SK-N-MC (cell line): Measurements from ENCODE around the gene DYNC1LI2.

Experiments used
- DNase-seq: peaks from one replicate; pipeline ENCODE4 v3.0.0-alpha.2; 2011; ENCODE audit warnings: low read depth, low spot score
- H3K27ac ChIP-seq: fragments of 200-600 bp; sonication (generic); 2 replicates; pipeline ENCODE4 v1.5.1; 2016; ENCODE audit warnings: mixed run types
- H3K36me3 ChIP-seq: fragments of 200-600 bp; sonication (generic); 2 replicates; pipeline ENCODE4 v1.6.1; 2017; ENCODE audit warnings: antibody characterized with exemption, low read length, mixed read lengths; ENCODE audit not compliant: insufficient read depth
- H3K4me3 ChIP-seq: fragments of 200-600 bp; sonication (generic); 2 replicates; pipeline ENCODE4 v1.5.1; 2016
- H3K9ac ChIP-seq: fragments of 200-600 bp; sonication (generic); 2 replicates; pipeline ENCODE4 v1.8.0; 2017; ENCODE audit warnings: mixed run types, mixed read lengths; ENCODE audit not compliant: insufficient read length
- H3K9me3 ChIP-seq: fragments of 200-600 bp; sonication (generic); 2 replicates; pipeline ENCODE4 v1.6.1; 2017; ENCODE audit warnings: low read depth, mild to moderate bottlenecking, antibody characterized with exemption, low read length, moderate library complexity, mixed read lengths
- EZH2 ChIP-seq: fragments of 200-600 bp; sonication (generic); IDR thresholded peaks from one replicate; pipeline ENCODE4 v1.6.1; 2017; ENCODE audit warnings: antibody characterized with exemption
- FOXP2 ChIP-seq: optimal IDR thresholded peaks from 2 replicates; pipeline ENCODE3; 2011; ENCODE audit warnings: mild to moderate bottlenecking, moderate library complexity; ENCODE audit not compliant: insufficient read depth; ENCODE audit errors: extremely low read length, control extremely low read depth
- POLR2AphosphoS5 ChIP-seq: IDR thresholded peaks from 2 replicates; pipeline ENCODE4 v1.6.1; 2012; ENCODE audit warnings: mild to moderate bottlenecking, low read depth, low read length, borderline replicate concordance

DYNC1LI2 gene

DNA sequence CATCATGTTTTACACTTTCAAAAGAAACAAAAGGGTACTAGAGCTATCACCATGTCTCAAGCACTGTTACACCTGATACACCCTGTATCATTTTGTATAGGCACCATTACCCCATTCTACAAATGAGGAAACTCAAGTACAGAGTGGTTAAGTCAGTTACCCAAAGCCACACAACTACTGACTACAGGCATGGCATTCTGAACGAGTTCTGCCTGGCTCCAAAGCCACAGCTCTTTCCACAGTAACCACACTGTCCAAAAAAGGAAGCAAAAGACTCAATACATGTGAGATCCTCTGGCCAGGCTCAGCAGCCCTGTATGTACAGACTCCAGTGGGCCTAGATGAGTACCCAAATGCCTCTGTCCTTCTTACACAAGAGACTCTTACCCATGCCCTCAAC is 4.7 kb downstream of the DYNC1LI2 start:
- Histone ChIP-seq H3K4me3 (no peak overlapping the region), H3K9ac (no peak overlapping the region), H3K36me3 (peaks cover 39% of the 10 kb centered on the region; the same call in 1 of the 2 replicates), H3K9me3 (no peaks in the 10 kb centered on the region), H3K27ac (no peak overlapping the region)
- no peak for DNase-seq
- TF ChIP-seq EZH2, result no peak
- no peak for TF ChIP-seq POLR2AphosphoS5
- TF ChIP-seq FOXP2, result no peak

DNA sequence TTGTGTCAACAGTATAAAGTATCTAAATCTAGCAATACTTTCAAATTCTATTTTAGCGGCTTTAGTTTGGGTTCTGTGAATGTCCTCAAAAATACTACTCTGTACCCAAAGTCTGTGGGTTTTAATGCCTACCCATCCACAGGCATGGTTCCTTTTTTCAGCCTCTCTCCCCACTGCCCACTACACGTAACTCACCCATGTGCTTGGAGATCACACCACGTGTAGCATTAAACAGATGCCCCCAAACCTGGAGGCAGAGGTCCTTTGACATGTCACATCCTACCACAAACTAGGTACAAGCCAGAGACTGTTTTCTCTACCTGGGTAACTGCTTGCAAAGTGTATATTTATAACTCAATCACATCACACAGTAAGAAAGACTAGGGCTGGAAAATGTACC is 5.4 kb downstream of the DYNC1LI2 start:
- TF ChIP-seq POLR2AphosphoS5 (no peak), EZH2 (no peak), FOXP2 (no peak)
- H3K9me3 ChIP-seq, result no peaks in the 10 kb centered on the region
- H3K9ac ChIP-seq, result no peak overlapping the region
- no peak overlapping the region for H3K27ac ChIP-seq
- peaks cover 43% of the 10 kb centered on the region; the same call in 1 of the 2 replicates for H3K36me3 ChIP-seq
- no peak overlapping the region for H3K4me3 ChIP-seq
- DNase-seq, result no peak

DNA sequence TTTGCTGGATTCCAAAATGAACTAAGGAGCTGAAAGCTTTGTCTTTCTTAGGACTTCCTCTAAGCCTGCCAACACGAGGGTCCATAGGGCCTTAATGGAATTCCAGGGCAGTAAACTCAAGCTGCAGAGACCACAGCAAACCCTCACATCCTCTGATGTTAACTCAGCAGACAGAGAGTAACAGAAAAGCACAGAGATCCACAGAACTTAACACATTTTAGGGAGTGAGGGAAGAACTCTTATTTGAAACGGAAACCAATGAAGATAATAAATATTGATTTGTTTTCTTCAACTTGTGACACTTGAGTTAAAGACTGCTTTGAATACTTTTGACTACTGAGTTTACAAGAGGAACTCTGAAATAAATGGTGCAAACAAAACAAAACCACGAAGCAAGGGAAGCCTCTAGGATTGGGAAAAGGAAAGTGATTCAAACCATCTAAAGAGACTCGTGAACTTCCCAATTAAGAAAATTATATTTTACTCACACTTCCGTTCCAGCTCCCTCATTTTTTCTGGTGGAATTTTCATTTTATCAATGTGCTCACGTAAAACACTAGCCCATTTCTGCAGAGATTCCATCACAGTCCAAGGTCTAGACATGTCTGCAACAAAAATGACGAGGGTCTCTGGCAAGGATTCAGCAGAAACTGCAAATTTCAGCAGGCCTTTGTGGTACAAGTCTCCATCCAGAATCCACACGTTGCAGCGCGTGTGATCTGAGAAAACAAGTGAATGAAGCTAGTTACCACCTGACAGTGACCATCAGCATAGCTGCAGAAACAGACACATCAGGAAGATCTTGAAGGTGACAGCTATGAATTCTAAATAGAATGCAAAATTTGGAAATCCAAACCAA is 9.2 kb downstream of the DYNC1LI2 start:
- no peaks in the 10 kb centered on the region for H3K9me3 ChIP-seq
- H3K27ac ChIP-seq, result peak overlapping the region; percentile 73
- H3K4me3 ChIP-seq, result no peak overlapping the region
- peaks cover 42% of the 10 kb centered on the region; the same call in 1 of the 2 replicates for H3K36me3 ChIP-seq
- H3K9ac ChIP-seq, result no peak overlapping the region
- TF ChIP-seq EZH2, result no peak
- TF ChIP-seq FOXP2, result no peak
- no peak for TF ChIP-seq POLR2AphosphoS5
- DNase-seq, result no peak

DNA sequence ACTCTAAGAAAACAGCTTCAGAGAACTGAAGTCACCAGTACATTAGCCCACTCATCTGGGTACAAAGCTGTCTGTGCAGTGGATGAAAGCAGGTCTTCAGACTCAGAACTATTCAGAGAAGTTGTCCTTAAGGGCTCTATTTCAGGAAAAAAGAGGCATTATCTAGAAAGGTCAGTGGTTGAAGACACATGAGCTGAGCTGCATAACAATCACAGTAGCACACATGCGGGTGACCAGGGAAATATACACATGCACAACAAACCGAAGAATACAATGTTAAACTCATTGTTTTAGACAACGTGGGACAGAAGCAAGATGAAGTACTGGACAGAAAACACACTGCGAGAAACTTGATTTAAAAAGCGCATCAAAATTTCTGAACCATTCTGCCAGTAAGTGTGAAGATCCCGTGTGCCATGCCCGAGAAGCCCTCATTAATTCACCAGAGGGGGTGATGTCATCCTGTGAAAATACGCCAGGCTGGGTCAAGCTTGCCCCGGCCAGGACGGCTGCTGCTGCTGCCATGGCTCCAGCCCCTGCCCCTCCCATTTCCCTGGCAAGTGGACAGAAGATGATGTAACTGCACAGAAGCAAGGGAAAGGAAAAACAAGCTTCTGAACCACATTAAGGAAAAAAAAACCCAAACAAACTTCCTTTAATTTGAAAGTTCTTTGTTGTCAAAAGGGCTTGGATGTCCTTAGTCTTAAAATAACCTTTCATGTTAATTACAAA is 10.1 kb downstream of the DYNC1LI2 start:
- TF ChIP-seq EZH2 (no peak), FOXP2 (no peak), POLR2AphosphoS5 (no peak)
- Histone ChIP-seq H3K4me3 (no peak overlapping the region), H3K27ac (peak overlapping the region; percentile 54; the same call in 1 of the 2 replicates), H3K36me3 (peaks cover 41% of the 10 kb centered on the region; the same call in 1 of the 2 replicates), H3K9ac (no peak overlapping the region), H3K9me3 (no peaks in the 10 kb centered on the region)
- DNase-seq, result no peak

DNA sequence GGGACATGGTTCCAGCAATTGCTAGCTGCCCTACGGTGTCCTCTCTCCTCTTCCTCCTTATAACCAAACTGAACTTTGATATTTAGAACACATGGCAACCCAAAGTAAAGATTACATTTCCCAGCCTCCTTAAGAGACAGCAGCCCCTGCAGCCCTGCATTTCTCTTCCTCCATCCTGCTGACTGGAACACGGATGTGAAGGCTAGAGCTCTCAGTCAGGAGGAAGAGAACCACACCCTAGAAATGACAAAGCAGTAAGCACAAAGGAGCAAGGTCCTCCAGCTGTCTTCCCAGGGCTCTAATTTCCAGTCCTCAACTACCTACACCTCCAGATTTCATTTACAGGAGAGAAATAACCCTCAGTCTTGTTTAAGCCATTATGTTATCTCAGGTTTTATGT is 10.9 kb downstream of the DYNC1LI2 start:
- H3K9ac ChIP-seq, result no peak overlapping the region
- H3K36me3 ChIP-seq, result peaks cover 49% of the 10 kb centered on the region; the same call in 1 of the 2 replicates
- H3K27ac ChIP-seq, result peak overlapping the region; percentile 54; the same call in 1 of the 2 replicates
- H3K9me3 ChIP-seq, result no peaks in the 10 kb centered on the region
- no peak overlapping the region for H3K4me3 ChIP-seq
- TF ChIP-seq EZH2 (no peak), FOXP2 (no peak), POLR2AphosphoS5 (no peak)
- DNase-seq, result no peak

DNA sequence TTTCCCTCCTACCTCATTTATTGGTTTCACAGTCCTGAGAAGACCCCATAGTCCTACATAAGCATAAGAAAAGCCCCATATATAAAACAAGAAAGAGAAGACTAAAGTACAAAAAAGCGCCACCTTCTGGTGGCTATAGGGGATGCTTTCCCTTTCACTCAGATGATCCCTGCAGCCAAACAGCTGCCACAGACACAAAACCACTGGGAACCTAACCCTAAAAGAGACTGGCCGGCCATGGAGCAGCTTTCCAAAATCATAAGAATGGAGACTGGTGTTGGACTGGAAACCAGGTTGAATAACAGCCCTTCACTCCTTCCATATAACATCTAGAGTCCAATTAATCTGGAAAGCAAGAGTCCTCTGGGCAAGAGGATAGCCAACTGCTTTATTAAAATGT is 11.4 kb downstream of the DYNC1LI2 start:
- TF ChIP-seq FOXP2 (no peak), POLR2AphosphoS5 (no peak), EZH2 (no peak)
- H3K9ac ChIP-seq, result no peak overlapping the region
- no peak overlapping the region for H3K4me3 ChIP-seq
- H3K36me3 ChIP-seq, result peaks cover 50% of the 10 kb centered on the region; the same call in 1 of the 2 replicates
- no peak overlapping the region for H3K27ac ChIP-seq
- no peaks in the 10 kb centered on the region for H3K9me3 ChIP-seq
- DNase-seq, result no peak

DNA sequence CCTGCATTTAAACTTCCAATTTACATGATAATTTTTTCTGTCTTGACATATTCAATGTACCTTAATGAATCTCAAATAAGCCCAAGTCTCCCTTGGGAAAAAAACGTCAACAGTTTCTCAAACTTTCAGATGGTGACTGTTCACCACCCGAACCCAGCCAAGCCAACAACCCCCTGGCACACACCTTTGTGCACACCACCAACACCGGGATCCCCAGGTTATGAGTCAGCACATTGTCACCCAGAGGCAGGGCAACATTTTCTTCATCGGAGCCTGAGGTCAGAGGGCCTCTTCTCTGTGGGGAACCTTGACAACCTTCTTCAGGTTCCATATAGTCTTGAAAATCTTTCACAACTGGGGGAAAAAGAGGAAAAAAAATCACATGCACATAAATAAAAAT is 15.5 kb downstream of the DYNC1LI2 start:
- Histone ChIP-seq H3K4me3 (no peak overlapping the region), H3K27ac (no peak overlapping the region), H3K36me3 (peaks cover 50% of the 10 kb centered on the region), H3K9me3 (no peaks in the 10 kb centered on the region), H3K9ac (no peak overlapping the region)
- DNase-seq, result no peak
- TF ChIP-seq FOXP2, result no peak
- TF ChIP-seq POLR2AphosphoS5, result no peak
- no peak for TF ChIP-seq EZH2

DNA sequence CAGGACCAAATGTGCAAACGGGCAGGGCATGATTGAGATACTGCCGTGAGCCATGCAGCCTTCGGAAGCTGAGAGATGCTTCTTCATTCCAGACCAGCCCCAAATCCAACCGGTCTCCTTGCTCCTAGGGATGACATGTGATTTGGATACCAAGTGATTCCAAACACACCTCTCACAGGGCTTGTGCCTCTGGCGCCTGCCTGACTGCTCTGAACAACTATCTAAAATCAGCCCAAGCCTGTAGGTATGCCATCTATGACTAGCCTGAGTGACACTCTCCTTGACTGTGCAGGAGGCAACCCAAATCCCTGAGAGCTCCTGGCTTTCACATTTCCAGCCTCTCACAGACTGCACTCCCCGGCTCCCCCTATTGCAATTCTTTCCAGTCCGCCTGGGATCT is 20.3 kb downstream of the DYNC1LI2 start:
- no peaks in the 10 kb centered on the region for H3K9me3 ChIP-seq
- DNase-seq, result no peak
- TF ChIP-seq FOXP2, result no peak
- no peak for TF ChIP-seq EZH2
- no peak for TF ChIP-seq POLR2AphosphoS5
- no peak overlapping the region for H3K4me3 ChIP-seq
- peaks cover 45% of the 10 kb centered on the region for H3K36me3 ChIP-seq
- no peak overlapping the region for H3K27ac ChIP-seq
- H3K9ac ChIP-seq, result no peak overlapping the region
